Hepatocyte (in vitro differentiated cells): Measurements from ENCODE around the gene FANCI.

Experiments used
- CTCF ChIP-seq: fragments of 200-600 bp; sonication (generic); IDR thresholded peaks from 2 replicates; pipeline ENCODE4 v1.5.1; 2016; ENCODE audit warnings: antibody characterized with exemption, mild to moderate bottlenecking; ENCODE audit not compliant: poor library complexity
- EZH2 ChIP-seq: fragments of 200-600 bp; sonication (generic); IDR thresholded peaks from 2 replicates; pipeline ENCODE4 v1.6.1; 2016; ENCODE audit warnings: antibody characterized with exemption, mild to moderate bottlenecking, borderline replicate concordance
- EZH2phosphoT487 ChIP-seq: fragments of 200-600 bp; sonication (generic); IDR thresholded peaks from one replicate; pipeline ENCODE4 v1.6.1; 2018; ENCODE audit warnings: antibody characterized with exemption, mild to moderate bottlenecking, low read depth, moderate library complexity; ENCODE audit not compliant: unreplicated experiment, severe bottlenecking

GRCh38 chr15:89225588-89225987, 18.2 kb upstream of the FANCI start:
- TF ChIP-seq CTCF (no peak), EZH2 (no peak), EZH2phosphoT487 (no peak)
